Measurements from ENCODE around the gene FAM217B.

DNA sequence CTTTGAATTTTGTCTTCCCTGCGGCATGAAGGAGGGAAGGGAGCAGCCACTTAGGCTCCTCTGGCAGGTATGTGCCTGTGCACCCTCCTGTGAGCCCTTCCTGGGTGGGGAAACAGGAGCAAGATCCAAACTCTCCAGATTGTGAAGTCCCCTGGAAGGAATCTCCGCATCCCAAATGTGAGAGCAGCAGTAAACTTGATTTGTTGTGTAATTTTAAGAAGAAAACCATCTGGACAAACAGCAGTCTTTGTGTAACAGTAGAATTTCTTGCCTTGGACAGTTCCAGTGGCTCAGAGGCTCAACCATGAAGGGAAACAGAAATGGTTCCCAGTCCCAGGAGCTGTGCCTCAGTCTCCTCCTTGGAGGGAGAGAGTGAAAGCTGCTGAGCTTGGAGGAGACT, 57.7 kb downstream of the FAM217B start:
- TF ChIP-seq, protein P1, sequence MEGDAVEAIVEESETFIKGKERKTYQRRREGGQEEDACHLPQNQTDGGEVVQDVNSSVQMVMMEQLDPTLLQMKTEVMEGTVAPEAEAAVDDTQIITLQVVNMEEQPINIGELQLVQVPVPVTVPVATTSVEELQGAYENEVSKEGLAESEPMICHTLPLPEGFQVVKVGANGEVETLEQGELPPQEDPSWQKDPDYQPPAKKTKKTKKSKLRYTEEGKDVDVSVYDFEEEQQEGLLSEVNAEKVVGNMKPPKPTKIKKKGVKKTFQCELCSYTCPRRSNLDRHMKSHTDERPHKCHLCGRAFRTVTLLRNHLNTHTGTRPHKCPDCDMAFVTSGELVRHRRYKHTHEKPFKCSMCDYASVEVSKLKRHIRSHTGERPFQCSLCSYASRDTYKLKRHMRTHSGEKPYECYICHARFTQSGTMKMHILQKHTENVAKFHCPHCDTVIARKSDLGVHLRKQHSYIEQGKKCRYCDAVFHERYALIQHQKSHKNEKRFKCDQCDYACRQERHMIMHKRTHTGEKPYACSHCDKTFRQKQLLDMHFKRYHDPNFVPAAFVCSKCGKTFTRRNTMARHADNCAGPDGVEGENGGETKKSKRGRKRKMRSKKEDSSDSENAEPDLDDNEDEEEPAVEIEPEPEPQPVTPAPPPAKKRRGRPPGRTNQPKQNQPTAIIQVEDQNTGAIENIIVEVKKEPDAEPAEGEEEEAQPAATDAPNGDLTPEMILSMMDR (IDR thresholded peaks at IDR 0.05; ENCODE audit: insufficient read depth, low read length) = no peak
- TF ChIP-seq POLR2AphosphoS5 (IDR thresholded peaks at IDR 0.05; ENCODE audit: low read depth) = no peak

Data from HL-60 (cell line).